Endothelial cell of umbilical vein (primary cell): ENCODE measurements around the gene GSKIP. TPM values are rescaled to one million over a fixed set of nuclear protein-coding genes. Genes with fewer than 3 reads are reported as not detected.
A peak's percentile ranks its signal among the peaks of the same experiment; 100 is the strongest.

Experiments
- Bru-seq: library from RNA; stranded (reverse); fragments of 400-500 nt; gene quantifications from one replicate; lab custom pipeline; 2021; lab: Mats Ljungman, UMichigan
- BruChase-seq, 2 experiments: library from RNA; stranded (reverse); fragments of 400-500 nt; gene quantifications; one replicate each; lab custom pipeline; 2021; lab: Mats Ljungman, UMichigan
- BruUV-seq: library from RNA; stranded (reverse); fragments of 400-500 nt; replicated peaks from 2 replicates; lab custom pipeline; 2021; lab: Mats Ljungman, UMichigan
- CTCF ChIA-PET: fragments of 300-600, 350-600 bp; sonication (Branson Sonifier 250); formaldehyde crosslinking; loops from one replicate; lab custom pipeline; 2021; ENCODE audit warnings: antibody characterized with exemption, inconsistent platforms; lab: Charles Lee
- POLR2A ChIA-PET: fragments of 300-600, 350-600 bp; sonication (Branson Sonifier 250); formaldehyde crosslinking; loops from one replicate; lab custom pipeline; 2021; ENCODE audit warnings: antibody characterized with exemption, inconsistent platforms; lab: Charles Lee
- DNase-seq: peaks from one replicate; pipeline ENCODE4 v3.0.0-alpha.2; 2011; ENCODE audit warnings: low read depth, low spot score
- FAIRE-seq: peaks from 2 replicates; lab custom pipeline; 2011; peaks lifted over from hg19 to GRCh38; lab: Jason Lieb, UNC
- H2AFZ ChIP-seq: 2 replicates; pipeline ENCODE4 v1.6.0; 2012; ENCODE audit warnings: low read depth, low read length, control low read depth, inconsistent platforms
- H3K27ac ChIP-seq: 2 replicates; pipeline ENCODE4 v1.5.1; 2011; ENCODE audit warnings: low read depth, mild to moderate bottlenecking, control low read depth, low read length, moderate library complexity; ENCODE audit not compliant: insufficient read depth
- H3K27me3 ChIP-seq, 2 experiments: 2 replicates each; pipeline versions ENCODE4 v1.6.0 to v1.6.1; 2011; ENCODE audit warnings: low read length in 2 of 2, mixed read lengths in 1 of 2; ENCODE audit not compliant: control insufficient read depth in 2 of 2, insufficient read depth in 2 of 2
- H3K36me3 ChIP-seq, 2 experiments: 2 replicates in 1 of 2; 3 replicates in 1 of 2; pipeline ENCODE4 v1.5.1; 2011; ENCODE audit warnings: low read length in 2 of 2, mild to moderate bottlenecking in 1 of 2, moderate library complexity in 1 of 2; ENCODE audit not compliant: control insufficient read depth in 2 of 2, insufficient read depth in 2 of 2; ENCODE audit errors: extremely low read depth in 1 of 2
- H3K4me1 ChIP-seq: 3 replicates; pipeline ENCODE4 v1.5.1; 2011; ENCODE audit warnings: mild to moderate bottlenecking, low read length; ENCODE audit not compliant: control insufficient read depth, insufficient read depth; ENCODE audit errors: extremely low read depth
- H3K4me2 ChIP-seq: 2 replicates; pipeline ENCODE4 v1.6.1; 2011; ENCODE audit warnings: low read length, control low read depth, mixed read lengths; ENCODE audit not compliant: insufficient read depth
- H3K4me3 ChIP-seq, 3 experiments: fragments of 200-600 bp in 1 of 3; sonication (generic), shearing (Covaris generic) in 1 of 3; replicated peaks in 1 of 3; 2 replicates each; pipeline ENCODE4 v1.5.1; 2011 to 2016; ENCODE audit warnings: control low read depth in 3 of 3, low read length in 3 of 3, mild to moderate bottlenecking in 2 of 3, inconsistent platforms in 1 of 3, low read depth in 1 of 3, moderate library complexity in 1 of 3; ENCODE audit not compliant: insufficient read depth in 1 of 3
- H3K79me2 ChIP-seq: 2 replicates; pipeline ENCODE4 v1.6.0; 2012; ENCODE audit warnings: low read length, inconsistent platforms; ENCODE audit not compliant: control insufficient read depth, insufficient read depth
- H3K9ac ChIP-seq: replicated peaks from 2 replicates; pipeline ENCODE3; 2011; ENCODE audit warnings: low read length, control low read depth; ENCODE audit not compliant: insufficient read depth; ENCODE audit errors: extremely low read depth
- H3K9me1 ChIP-seq: replicated peaks from 3 replicates; pipeline ENCODE4 v1.6.0; 2011; ENCODE audit warnings: mild to moderate bottlenecking, low read length; ENCODE audit not compliant: control insufficient read depth, insufficient read depth; ENCODE audit errors: extremely low read depth
- H3K9me3 ChIP-seq: replicated peaks from 2 replicates; pipeline ENCODE4 v1.5.1; 2012; ENCODE audit warnings: low read length, inconsistent platforms; ENCODE audit not compliant: control insufficient read depth, insufficient read depth
- H4K20me1 ChIP-seq: replicated peaks from 2 replicates; pipeline ENCODE3; 2011; ENCODE audit warnings: mild to moderate bottlenecking, low read length; ENCODE audit not compliant: control insufficient read depth, insufficient read depth; ENCODE audit errors: extremely low read depth
- EZH2 ChIP-seq: IDR thresholded peaks from 2 replicates; pipeline ENCODE4 v1.6.1; 2012; ENCODE audit warnings: borderline replicate concordance, low read depth, mild to moderate bottlenecking, moderate library complexity, low read length, inconsistent platforms; ENCODE audit not compliant: severe bottlenecking
- FOS ChIP-seq: IDR thresholded peaks from 2 replicates; pipeline ENCODE4 v1.6.1; 2011; ENCODE audit warnings: mild to moderate bottlenecking, low read length, moderate library complexity, borderline replicate concordance; ENCODE audit not compliant: insufficient read depth
- GATA2 ChIP-seq: IDR thresholded peaks from 2 replicates; pipeline ENCODE4 v1.7.0; 2011; ENCODE audit warnings: low read depth, mild to moderate bottlenecking, moderate library complexity, mixed read lengths, low read length; ENCODE audit not compliant: insufficient read length, insufficient read depth
- JUN ChIP-seq: IDR thresholded peaks from 2 replicates; pipeline ENCODE4 v1.6.1; 2011; ENCODE audit warnings: borderline replicate concordance, low read depth; ENCODE audit not compliant: insufficient read length, insufficient read depth
- MYC ChIP-seq: IDR thresholded peaks from one replicate; pipeline ENCODE4 v1.6.1; 2011; ENCODE audit warnings: mild to moderate bottlenecking, low read depth, low read length
- POLR2A ChIP-seq: IDR thresholded peaks from 2 replicates; pipeline ENCODE4 v1.6.1; 2012; ENCODE audit warnings: low read depth, mild to moderate bottlenecking, control low read depth, low read length
- POLR2AphosphoS5 ChIP-seq: IDR thresholded peaks from 2 replicates; pipeline ENCODE4 v1.6.1; 2012; ENCODE audit warnings: low read depth, mild to moderate bottlenecking, control low read depth, low read length, moderate library complexity; ENCODE audit not compliant: insufficient read depth
- dilution Hi-C: fragments of 300-500 bp; cut with MboI; formaldehyde crosslinking; loops from one replicate; pipeline ENCODE4 v1.15.0; 2019; ENCODE audit warnings: low sequenced_read_pairs; ENCODE audit not compliant: extremely low pct_ligation_motif_present
- intact Hi-C: fragments of 100-400 bp; cut with micrococcal nuclease; formaldehyde crosslinking; loops from one replicate; pipeline ENCODE4 v1.10.0; 2022
- long read RNA-seq: library from polyadenylated mRNA; stranded (forward); transcript quantifications from one replicate; pipeline ENCODE4 v2.0.0, GENCODE V29; 2021
- polyA minus RNA-seq, 3 experiments: library from RNA; depleted of rRNA, polyadenylated mRNA; stranded (reverse); fragments of >200 nt; gene quantifications; 1 replicate in 1 of 3; 2 replicates in 2 of 3; pipeline ENCODE4 v1.2.3, GENCODE V29; 2011
- polyA plus RNA-seq, 4 experiments: library from polyadenylated mRNA; depleted of rRNA in 3 of 4; stranded (reverse) in 3 of 4; unstranded in 1 of 4; fragments of >200 nt; gene quantifications; 2 replicates each; pipeline versions ENCODE4 v1.2.1 to v1.2.3, GENCODE V29; 2011 to 2012; ENCODE audit warnings: missing spikeins in 1 of 4
- total RNA-seq: library from RNA; stranded (reverse); gene quantifications from 2 replicates; pipeline ENCODE4 v1.2.3, GENCODE V29; 2021
- TF ChIP-seq, protein P1 (sequence below): IDR thresholded peaks from 2 replicates; pipeline ENCODE4 v1.6.1; 2011; ENCODE audit not compliant: insufficient read depth, insufficient read length
- TF ChIP-seq, protein P2 (sequence below), 2 donors: IDR thresholded peaks; 1 replicate in 1 of 2; 2 replicates in 1 of 2; pipeline ENCODE4 v1.5.1; 2011; ENCODE audit warnings: low read length in 2 of 2, mild to moderate bottlenecking in 2 of 2, moderate library complexity in 2 of 2, control low read depth in 1 of 2, inconsistent platforms in 1 of 2, low read depth in 1 of 2; ENCODE audit not compliant: insufficient read depth in 1 of 2; ENCODE audit errors: extremely low read depth in 1 of 2

The GSKIP gene, protein sequence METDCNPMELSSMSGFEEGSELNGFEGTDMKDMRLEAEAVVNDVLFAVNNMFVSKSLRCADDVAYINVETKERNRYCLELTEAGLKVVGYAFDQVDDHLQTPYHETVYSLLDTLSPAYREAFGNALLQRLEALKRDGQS
- 15.9 and 20.2 TPM in 2 replicates for total RNA-seq
- 7.7 and 9.2 TPM in 2 replicates for polyA plus RNA-seq
- 12.0 and 12.8 TPM in 2 replicates for polyA plus RNA-seq (2011; cell fraction: cytosol; rRNA removed)
- 4.5 and 7.8 TPM in 2 replicates for polyA plus RNA-seq (2011; cell fraction: nucleus; rRNA removed)
- polyA plus RNA-seq (2012) = 19.4 and 22.1 TPM in 2 replicates
- polyA minus RNA-seq = 6.6 and 20.5 TPM in 2 replicates
- 7.7 TPM for polyA minus RNA-seq (2011; cell fraction: cytosol; rRNA and poly(A)+ RNA removed)
- 3.8 and 4.1 TPM in 2 replicates for polyA minus RNA-seq (2011; cell fraction: nucleus; rRNA and poly(A)+ RNA removed)
- Bru-seq, nascent RNA = percentile 66 among the genes with signal in this experiment
- BruChase-seq, experiment 1, labeled RNA remaining after a 6-hour chase = percentile 62 among the genes with signal in this experiment
- BruChase-seq, experiment 2, labeled RNA remaining after a 2-hour chase = percentile 66 among the genes with signal in this experiment
- long read RNA-seq, transcript GSKIP-205 (4 exons, 2,218 nt) = minor isoform, 34 of 102 reads
- long read RNA-seq, transcript GSKIP-203 (4 exons, 760 nt) = major isoform, 36 of 102 reads
- long read RNA-seq, partial matches to known transcripts = 10 of 102 reads
- long read RNA-seq, other reads (novel, unspliced or antisense) = 22 of 102 reads

DNA sequence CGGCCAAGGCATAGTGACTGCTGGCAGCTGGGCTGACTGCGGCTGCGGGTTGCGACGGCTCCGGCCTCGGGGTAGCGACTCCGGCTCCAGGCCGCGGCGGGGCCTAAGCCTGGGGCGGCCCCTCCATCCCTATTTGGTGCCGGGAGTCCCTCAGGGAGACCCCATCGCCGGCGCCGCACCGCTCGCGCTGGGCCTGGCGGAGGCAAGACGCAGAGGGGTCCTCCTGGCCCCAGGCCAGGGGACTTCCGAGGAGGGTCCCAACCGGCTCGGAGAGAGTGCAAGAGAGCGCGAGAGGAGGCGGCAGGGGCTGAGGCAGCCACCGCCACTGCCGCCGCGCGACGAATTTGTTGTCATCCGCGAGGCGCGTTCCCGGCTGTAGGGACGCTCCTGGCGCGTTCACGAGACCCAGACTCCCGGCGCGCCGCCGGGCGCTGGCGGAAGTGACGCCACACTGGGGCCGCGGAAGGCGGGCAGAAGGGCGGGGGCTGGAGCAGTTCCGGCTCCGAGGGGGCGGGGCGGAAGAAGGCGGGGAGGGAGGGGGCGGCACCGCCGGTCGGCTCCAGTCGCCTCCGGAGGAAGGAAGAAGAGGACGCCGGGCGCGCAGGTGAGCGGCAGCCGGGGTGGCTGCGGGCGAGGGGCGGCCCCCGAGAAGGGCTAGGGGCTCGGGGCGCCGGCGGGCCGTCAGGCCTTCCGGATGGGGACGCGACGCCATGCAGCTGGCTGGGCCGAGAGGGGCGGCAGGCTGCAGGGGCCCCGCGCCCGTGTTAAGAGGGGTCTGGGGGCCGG, at the start of gene GSKIP, which contains the start of gene ATG2B:
TSS of gene GSKIP (plus strand) at position 562 of the 786 bp plus-strand sequence. CDS start 18,722 bp downstream, outside the sequence.
TSS of gene ATG2B (minus strand) at position 377 of the 786 bp plus-strand sequence. CDS start at position 12, 365 bp downstream.
- POLR2A ChIA-PET = no interaction called here

DNA sequence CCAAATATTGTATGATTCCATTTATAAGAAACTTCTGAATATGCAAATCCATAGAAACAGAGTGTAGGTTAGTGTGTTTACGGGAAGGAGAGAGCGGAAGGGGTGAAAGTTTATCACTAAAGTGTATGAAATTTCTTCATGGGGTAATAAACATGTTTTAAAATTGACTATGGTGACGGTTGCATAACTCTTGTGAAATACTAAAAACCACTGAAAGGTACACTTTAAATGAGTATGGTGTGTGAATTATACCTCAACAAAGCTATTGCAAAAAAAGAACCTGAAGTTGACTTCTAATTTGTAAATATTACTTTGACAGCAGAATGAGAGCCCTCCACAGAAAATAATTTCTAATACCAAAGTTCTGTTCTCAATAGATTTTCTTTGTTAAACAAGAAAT, 47.2 kb upstream of the GSKIP start:
- Histone ChIP-seq H4K20me1 (no peaks in the 10 kb centered on the region), H3K9me1 (no peaks in the 10 kb centered on the region), H3K4me1 (no peaks in the 10 kb centered on the region), H3K4me3 (no peak overlapping the region), H3K36me3 (peaks cover 2 to 7% of the 10 kb centered on the region in 2 experiments), H3K27ac (no peak overlapping the region), H3K9ac (no peak overlapping the region), H3K79me2 (no peaks in the 10 kb centered on the region), H3K4me2 (no peak overlapping the region), H2AFZ (no peak overlapping the region), H3K9me3 (no peaks in the 10 kb centered on the region), H3K27me3 (no peaks in the 10 kb centered on the region)
- dilution Hi-C loops (no loop called here), intact Hi-C loops (no loop called here)
- POLR2A ChIA-PET = no interaction called here
- no TSS peak for BruUV-seq
- no peak for TF ChIP-seq JUN
- TF ChIP-seq, protein P1, sequence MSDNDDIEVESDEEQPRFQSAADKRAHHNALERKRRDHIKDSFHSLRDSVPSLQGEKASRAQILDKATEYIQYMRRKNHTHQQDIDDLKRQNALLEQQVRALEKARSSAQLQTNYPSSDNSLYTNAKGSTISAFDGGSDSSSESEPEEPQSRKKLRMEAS = no peak
- TF ChIP-seq EZH2 = no peak
- no peak for TF ChIP-seq POLR2AphosphoS5
- TF ChIP-seq, protein P2, sequence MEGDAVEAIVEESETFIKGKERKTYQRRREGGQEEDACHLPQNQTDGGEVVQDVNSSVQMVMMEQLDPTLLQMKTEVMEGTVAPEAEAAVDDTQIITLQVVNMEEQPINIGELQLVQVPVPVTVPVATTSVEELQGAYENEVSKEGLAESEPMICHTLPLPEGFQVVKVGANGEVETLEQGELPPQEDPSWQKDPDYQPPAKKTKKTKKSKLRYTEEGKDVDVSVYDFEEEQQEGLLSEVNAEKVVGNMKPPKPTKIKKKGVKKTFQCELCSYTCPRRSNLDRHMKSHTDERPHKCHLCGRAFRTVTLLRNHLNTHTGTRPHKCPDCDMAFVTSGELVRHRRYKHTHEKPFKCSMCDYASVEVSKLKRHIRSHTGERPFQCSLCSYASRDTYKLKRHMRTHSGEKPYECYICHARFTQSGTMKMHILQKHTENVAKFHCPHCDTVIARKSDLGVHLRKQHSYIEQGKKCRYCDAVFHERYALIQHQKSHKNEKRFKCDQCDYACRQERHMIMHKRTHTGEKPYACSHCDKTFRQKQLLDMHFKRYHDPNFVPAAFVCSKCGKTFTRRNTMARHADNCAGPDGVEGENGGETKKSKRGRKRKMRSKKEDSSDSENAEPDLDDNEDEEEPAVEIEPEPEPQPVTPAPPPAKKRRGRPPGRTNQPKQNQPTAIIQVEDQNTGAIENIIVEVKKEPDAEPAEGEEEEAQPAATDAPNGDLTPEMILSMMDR (IDR thresholded peaks at IDR 0.05; ENCODE audit: extremely low read depth in 1 of 2, insufficient read depth in 1 of 2, low read depth in 1 of 2, low read length in 2 of 2) = no peak
- TF ChIP-seq FOS = no peak
- TF ChIP-seq MYC = no peak
- TF ChIP-seq POLR2A = no peak
- no peak for TF ChIP-seq GATA2
- CTCF ChIA-PET = no interaction called here
- FAIRE-seq = no peak
- DNase-seq = no peak

More for the DNA sequence above, at the start of gene GSKIP, which contains the start of gene ATG2B:
- Histone ChIP-seq H3K4me2 (peak within 1 kb of the TSS; percentile 97), H3K79me2 (peaks cover 48% of the 10 kb centered on the region), H3K36me3 (no peaks in the 10 kb centered on the region), H3K9ac (peak within 1 kb of the TSS; percentile 90), H3K27ac (peak within 1 kb of the TSS; percentile 82), H3K9me3 (no peaks in the 10 kb centered on the region), H3K27me3 (no peaks in the 10 kb centered on the region), H3K9me1 (no peaks in the 10 kb centered on the region), H3K4me3 (peak within 1 kb of the TSS; percentile 80 to 97 (median 95)), H4K20me1 (no peaks in the 10 kb centered on the region), H2AFZ (peak within 1 kb of the TSS; percentile 95), H3K4me1 (peaks cover 23% of the 10 kb centered on the region)
- DNase-seq (peak; percentile 90), FAIRE-seq (peak; percentile 88)
- CTCF ChIA-PET = interaction anchor here (1.1 kb wide), 1 partner anchor 28 kb away, joined by 3 read pairs; no protein-coding TSS in a partner anchor
- BruUV-seq = no TSS peak
- intact Hi-C loops (loop anchor here (1.0 kb wide), 3 partner anchors 28 to 139 kb away; partner anchors contain the start of gene PAPOLA), dilution Hi-C loops (no loop called here)
- TF ChIP-seq GATA2 = no peak
- TF ChIP-seq POLR2A = peak; percentile 51
- peak; percentile 63 for TF ChIP-seq POLR2AphosphoS5
- no peak for TF ChIP-seq FOS
